CD4-positive, alpha-beta T cell treated with Interleukin-6 at 100 ng/mL for 8 hours (primary cell): ENCODE data around the gene TRAIP.
A peak's percentile ranks its signal among the peaks of the same experiment; 100 is the strongest.
"Not testable (repeated sequence)": the region's sequence is repeated elsewhere in the genome, so short reads cannot be mapped to it uniquely, and the experiment has no call there.

ENCODE experiments used
- DNase-seq: peaks from one replicate; pipeline ENCODE4 v3.0.0-alpha.2; 2020; ENCODE audit warnings: mixed read lengths, low spot score

TRAIP gene

GRCh38 chr3:49826016-49826415 lies 30.3 kb downstream of the TRAIP start:
- no peak for DNase-seq

GRCh38 chr3:49823131-49823530 lies 33.2 kb downstream of the TRAIP start:
- not testable (repeated sequence) for DNase-seq

- DNase-seq, result peak; percentile 39
Measured at GRCh38 chr3:49813497-49814174, 42.7 kb downstream of the TRAIP start, which contains the start of gene UBA7. Gene UBA7 (minus strand): TSS chr3:49813953. CDS start chr3:49813787, 166 bp downstream.

GRCh38 chr3:49812916-49813496 lies 43.4 kb downstream of the TRAIP start:
- no peak for DNase-seq

GRCh38 chr3:49807431-49808114 lies 48.8 kb downstream of the TRAIP start:
- DNase-seq, result no peak

GRCh38 chr3:49806850-49807249 lies 49.5 kb downstream of the TRAIP start:
- DNase-seq, result no peak

GRCh38 chr3:49805897-49806701 lies 50.3 kb downstream of the TRAIP start:
- peak; percentile 22 for DNase-seq

- no peak for DNase-seq
Measured at GRCh38 chr3:49805367-49805782, 51.0 kb downstream of the TRAIP start.

GRCh38 chr3:49804141-49805041 lies 52.0 kb downstream of the TRAIP start:
- no peak for DNase-seq

- no peak for DNase-seq
Measured at GRCh38 chr3:49803465-49804140, 52.8 kb downstream of the TRAIP start.

- peak; percentile 88 for DNase-seq
Measured at GRCh38 chr3:49802719-49803464, 53.5 kb downstream of the TRAIP start, which contains the start of gene INKA1. Gene INKA1 (plus strand): TSS chr3:49803261. CDS start chr3:49803393, 132 bp downstream.

GRCh38 chr3:49801160-49801559 lies 55.2 kb downstream of the TRAIP start:
- DNase-seq, result no peak

- DNase-seq, result no peak
Measured at GRCh38 chr3:49799761-49800160, 56.6 kb downstream of the TRAIP start, which contains the start of gene CDHR4. Gene CDHR4 (minus strand): TSS chr3:49799873. CDS start chr3:49799812, 61 bp downstream.

GRCh38 chr3:49799105-49799504 lies 57.3 kb downstream of the TRAIP start:
- no peak for DNase-seq

GRCh38 chr3:49794926-49795905 lies 61.1 kb downstream of the TRAIP start:
- DNase-seq, result no peak

- no peak for DNase-seq
Measured at GRCh38 chr3:49794431-49794830, 61.9 kb downstream of the TRAIP start.

- no peak for DNase-seq
Measured at GRCh38 chr3:49793486-49794085, 62.8 kb downstream of the TRAIP start.
